ENCODE measurements around the gene ATAD1.

Gene ATAD1

GRCh38 chr10:87715552-87716347, 102.3 kb downstream of the ATAD1 start:
- no peak for DNase-seq (ENCODE audit: low read depth)

GRCh38 chr10:87713707-87714106, 104.3 kb downstream of the ATAD1 start:
- DNase-seq (ENCODE audit: low read depth), result no peak

GRCh38 chr10:87712913-87713616, 105.0 kb downstream of the ATAD1 start:
- no peak for DNase-seq (ENCODE audit: low read depth)

GRCh38 chr10:87707254-87707653, 110.8 kb downstream of the ATAD1 start:
- no peak for DNase-seq (ENCODE audit: low read depth)

GRCh38 chr10:87706731-87707130, 111.3 kb downstream of the ATAD1 start:
- no peak for DNase-seq (ENCODE audit: low read depth)

GRCh38 chr10:87705339-87705738, 112.7 kb downstream of the ATAD1 start:
- no peak for DNase-seq (ENCODE audit: low read depth)

GRCh38 chr10:87703771-87704170, 114.3 kb downstream of the ATAD1 start:
- DNase-seq (ENCODE audit: low read depth), result no peak

- DNase-seq (ENCODE audit: low read depth), result no peak
These were observed 115.1 kb downstream of the ATAD1 start for GRCh38 chr10:87702973-87703294.

- no peak for DNase-seq (ENCODE audit: low read depth)
These were observed 115.6 kb downstream of the ATAD1 start for GRCh38 chr10:87702260-87702972.
